DOHH2 (cell line): Measurements from ENCODE around the gene ZDHHC13.

Experiments used
- EZH2phosphoT487 ChIP-seq: fragments of 200-600 bp; sonication (generic); IDR thresholded peaks from 2 replicates; pipeline ENCODE4 v1.6.1; 2017; ENCODE audit warnings: borderline replicate concordance, mild to moderate bottlenecking, antibody characterized with exemption, low read length, moderate library complexity, mixed read lengths
- TF ChIP-seq, protein P1 (sequence below): fragments of 200-600 bp; sonication (generic); IDR thresholded peaks from one replicate; pipeline ENCODE4 v1.5.1; 2014; ENCODE audit warnings: antibody characterized with exemption, mild to moderate bottlenecking, low read depth, low read length; ENCODE audit not compliant: poor library complexity, severe bottlenecking

DNA sequence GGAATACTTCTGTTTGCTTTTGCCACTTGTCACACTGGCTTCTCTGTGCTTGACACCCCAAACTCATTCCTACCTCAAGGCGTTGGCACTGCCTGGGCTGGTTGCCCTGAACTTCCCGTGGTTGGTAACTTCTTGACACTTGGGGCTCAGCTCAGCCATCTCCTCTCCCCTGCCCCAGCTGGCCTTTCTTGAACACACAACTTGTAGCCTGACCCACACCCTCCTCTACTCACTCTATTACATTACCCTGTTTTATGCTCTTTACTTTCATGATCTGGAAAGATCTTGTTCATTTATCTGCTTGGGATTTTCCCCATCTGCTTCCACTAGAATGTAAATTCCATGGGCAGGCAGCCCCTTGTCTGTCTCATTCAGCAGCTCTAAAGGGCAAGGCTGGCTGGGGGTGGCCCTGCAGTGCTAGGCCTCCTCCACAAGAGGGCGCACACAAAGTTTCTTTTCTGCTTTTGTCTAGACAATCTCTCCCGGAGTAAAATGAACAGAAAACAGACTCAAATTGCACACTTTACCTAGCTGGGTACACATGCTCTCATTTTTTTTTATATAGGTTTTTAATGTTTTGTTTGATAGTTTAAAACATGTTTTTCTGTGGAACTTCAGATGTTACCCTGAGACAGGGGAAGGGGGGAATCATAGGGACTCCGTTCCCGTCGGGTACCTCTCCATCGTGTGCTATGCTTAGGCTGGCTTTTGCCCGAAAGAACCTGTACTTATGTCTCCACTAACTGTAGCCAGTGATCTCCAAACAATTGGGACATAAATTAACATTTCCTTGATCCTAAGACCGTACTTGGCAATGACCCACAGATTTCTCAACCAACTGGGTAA lies 40.0 kb upstream of the ZDHHC13 start:
- TF ChIP-seq, protein P1, sequence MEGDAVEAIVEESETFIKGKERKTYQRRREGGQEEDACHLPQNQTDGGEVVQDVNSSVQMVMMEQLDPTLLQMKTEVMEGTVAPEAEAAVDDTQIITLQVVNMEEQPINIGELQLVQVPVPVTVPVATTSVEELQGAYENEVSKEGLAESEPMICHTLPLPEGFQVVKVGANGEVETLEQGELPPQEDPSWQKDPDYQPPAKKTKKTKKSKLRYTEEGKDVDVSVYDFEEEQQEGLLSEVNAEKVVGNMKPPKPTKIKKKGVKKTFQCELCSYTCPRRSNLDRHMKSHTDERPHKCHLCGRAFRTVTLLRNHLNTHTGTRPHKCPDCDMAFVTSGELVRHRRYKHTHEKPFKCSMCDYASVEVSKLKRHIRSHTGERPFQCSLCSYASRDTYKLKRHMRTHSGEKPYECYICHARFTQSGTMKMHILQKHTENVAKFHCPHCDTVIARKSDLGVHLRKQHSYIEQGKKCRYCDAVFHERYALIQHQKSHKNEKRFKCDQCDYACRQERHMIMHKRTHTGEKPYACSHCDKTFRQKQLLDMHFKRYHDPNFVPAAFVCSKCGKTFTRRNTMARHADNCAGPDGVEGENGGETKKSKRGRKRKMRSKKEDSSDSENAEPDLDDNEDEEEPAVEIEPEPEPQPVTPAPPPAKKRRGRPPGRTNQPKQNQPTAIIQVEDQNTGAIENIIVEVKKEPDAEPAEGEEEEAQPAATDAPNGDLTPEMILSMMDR = peak; percentile 96
- TF ChIP-seq EZH2phosphoT487 = no peak
